Ovary (tissue), 3 donors: ENCODE data around the gene ZBTB47.

Experiments used
- CTCF ChIP-seq, 3 donors: fragments of 450-650 bp in 2 of 3; fragments of 200-600 bp in 1 of 3; IDR thresholded peaks; one replicate each; pipeline versions ENCODE4 v1.5.1 to v1.8.0; 2016 to 2022; ENCODE audit warnings: antibody characterized with exemption in 3 of 3, mild to moderate bottlenecking in 1 of 3
- EP300 ChIP-seq: sonication (generic); formaldehyde crosslinking; IDR thresholded peaks from one replicate; pipeline ENCODE4 v1.6.1; 2017; ENCODE audit warnings: antibody characterized with exemption
- POLR2A ChIP-seq: fragments of 450-650 bp; IDR thresholded peaks from one replicate; pipeline ENCODE4 v1.6.1; 2017; ENCODE audit warnings: antibody characterized with exemption, mild to moderate bottlenecking, moderate library complexity
- donor health status: DM: no; HTN: no; CAD: no.

- TF ChIP-seq CTCF (IDR thresholded peaks at IDR 0.05) (no peak), POLR2A (no peak), EP300 (no peak)
Measured at GRCh38 chr3:42675909-42676308, 22.4 kb downstream of the ZBTB47 start.
